Brain pericyte (primary cell): ENCODE results near the gene ARID1B.

Experiments
- DNase-seq: peaks from one replicate; pipeline ENCODE4 v3.0.0-alpha.2; 2012; ENCODE audit warnings: low read depth, low spot score

ARID1B gene

DNA sequence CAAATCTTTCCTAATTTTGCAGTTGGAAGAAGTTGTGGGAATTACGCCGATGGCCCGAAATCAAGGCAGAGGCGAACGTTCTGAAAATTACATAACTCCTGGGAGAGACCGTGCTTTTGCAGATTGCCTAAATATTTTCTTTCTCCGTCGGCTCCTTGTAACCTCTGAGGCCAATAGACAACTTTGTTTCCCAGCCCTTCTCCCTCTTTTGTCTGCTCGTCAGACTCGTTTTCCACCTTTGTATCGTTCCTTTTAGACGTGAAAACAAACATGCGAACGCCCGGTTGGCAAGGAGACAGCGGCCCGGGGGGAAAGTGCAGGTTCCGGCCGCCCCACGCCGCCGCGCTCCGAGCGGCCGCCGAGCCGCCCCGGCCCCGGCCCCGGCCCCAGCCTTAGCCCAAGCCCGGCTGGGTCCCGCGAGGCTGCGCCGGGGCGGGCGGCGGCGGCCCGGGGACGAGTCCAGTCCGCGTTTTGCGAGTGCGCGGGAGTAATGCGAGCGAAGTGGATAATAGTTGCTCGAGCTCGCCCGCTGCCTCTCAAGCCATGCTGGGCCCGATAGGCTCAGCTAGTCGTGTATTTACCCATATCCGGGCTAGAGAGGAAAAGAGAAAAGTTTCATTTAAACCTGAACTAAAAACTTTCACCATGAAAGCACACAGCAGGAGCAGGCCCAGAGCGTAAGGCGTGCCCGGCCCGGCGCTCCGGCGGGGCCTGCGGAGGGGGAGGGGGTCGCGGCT, at the start of gene ARID1B:
ARID1B (plus strand) TSS at position 539 of the 737 bp plus-strand sequence. CDS start 303 bp downstream, outside the sequence.
- DNase-seq = no peak

DNA sequence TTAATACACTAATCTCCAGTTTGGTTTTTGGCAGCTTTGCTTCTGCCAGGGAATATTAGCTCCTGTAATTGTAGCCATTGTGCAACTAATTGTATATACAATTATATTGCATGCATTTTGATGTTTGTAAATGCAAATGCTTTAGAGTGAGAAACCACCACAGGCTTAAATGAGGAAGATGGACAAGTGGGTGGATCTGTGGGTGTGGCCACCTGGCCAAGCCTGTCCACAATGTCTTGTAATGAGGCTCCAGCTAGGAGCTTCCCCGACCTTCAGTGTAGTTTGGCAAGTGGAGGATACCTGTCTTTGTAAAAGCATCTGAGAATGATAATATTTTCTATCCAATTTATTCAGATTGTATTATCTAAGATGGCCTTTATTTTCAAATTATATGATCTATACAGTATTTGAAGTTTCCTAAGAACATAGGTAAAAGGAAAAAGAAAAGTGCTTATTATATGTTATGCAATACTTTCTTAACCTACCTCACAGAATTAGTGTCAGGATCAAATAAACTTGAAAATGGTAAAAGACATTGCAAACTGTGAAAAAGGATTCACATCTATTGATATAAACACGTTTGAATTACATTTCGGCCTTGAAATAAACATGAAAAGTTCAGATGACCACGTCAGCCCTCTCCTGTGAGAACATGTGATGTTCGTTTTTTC, 49.3 kb upstream of the ARID1B start:
- no peak for DNase-seq

GRCh38 chr6:156729248-156729647, 47.9 kb upstream of the ARID1B start:
- DNase-seq = no peak

- no peak for DNase-seq
These were observed 45.8 kb upstream of the ARID1B start for GRCh38 chr6:156731396-156731795.

DNA sequence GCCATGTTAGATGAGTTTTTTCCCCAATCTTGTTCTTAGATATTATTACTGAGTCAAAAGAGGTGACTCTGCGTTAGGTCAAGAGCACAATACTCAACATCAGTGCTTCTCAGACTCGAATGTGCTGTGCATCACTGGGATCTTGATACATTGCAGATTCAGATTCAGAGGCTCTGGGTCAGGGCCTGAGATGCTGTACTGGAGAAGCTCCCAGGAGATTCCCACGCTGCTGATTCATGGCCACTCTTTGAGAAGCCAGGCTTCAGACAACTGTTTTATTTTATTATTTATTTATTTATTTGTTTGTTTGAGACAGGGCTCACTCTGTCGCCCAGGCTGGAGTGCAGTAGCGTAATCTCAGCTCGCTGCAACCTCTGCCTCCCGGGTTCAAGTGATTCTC, 41.4 kb upstream of the ARID1B start:
- DNase-seq = no peak

DNA sequence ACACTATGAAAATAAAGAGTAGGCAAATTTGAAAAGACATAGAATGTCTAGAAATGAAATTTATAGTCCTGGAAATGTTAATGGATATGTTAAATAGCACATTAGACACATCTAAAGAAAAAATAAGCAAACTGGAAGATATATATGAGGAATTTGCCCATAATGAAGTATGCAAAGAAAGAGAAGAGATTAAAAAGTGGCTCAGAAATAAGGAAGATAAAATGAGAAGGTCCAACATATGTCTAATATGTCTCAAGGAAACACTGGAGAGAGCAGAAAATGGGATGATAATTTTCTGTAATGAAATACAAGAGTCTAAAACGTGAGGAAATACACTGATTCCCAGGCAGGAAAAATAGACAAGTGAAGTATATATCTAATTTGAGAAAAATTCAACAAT, 36.6 kb upstream of the ARID1B start:
- no peak for DNase-seq

GRCh38 chr6:156741287-156742073, 35.7 kb upstream of the ARID1B start:
- no peak for DNase-seq

DNA sequence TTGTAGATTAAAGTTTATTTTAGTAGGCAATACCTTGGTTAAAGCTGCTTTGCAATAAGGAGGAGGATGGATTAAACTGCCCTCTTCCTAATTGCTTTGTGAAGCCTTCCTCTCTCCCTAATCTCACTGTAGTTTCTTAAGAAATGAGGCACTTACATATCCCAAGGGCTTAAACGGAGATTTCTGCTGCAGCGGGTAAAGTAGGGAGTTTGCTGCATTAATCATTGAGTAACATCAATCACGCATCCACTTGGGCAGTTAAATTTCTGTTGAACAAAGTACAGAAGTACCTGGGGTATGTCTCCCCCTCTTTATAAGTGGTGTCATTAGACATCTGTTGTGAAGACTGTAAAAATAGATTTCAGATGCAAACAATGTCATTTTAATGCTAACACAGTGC, 29.5 kb upstream of the ARID1B start:
- DNase-seq = no peak

DNA sequence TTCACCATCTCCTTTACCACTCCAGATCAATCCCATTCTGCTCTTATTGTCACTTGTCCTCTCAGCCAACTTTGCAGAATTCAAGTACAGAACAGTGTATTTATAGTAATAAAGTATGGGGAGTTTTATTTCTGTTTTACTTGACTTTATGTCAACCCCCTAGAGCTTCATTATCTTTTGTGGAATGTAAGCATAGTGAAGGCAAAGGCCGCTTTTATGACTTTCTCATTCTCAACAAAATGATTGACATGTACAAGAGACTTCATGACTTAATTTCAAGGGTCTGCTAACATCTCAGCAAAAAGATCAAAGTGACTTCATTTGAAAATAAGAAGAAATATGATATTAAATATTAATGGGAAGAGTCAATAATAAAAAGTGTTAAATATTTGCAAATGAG, 28.7 kb upstream of the ARID1B start:
- DNase-seq = no peak

GRCh38 chr6:156752666-156753301, 24.4 kb upstream of the ARID1B start:
- no peak for DNase-seq

DNA sequence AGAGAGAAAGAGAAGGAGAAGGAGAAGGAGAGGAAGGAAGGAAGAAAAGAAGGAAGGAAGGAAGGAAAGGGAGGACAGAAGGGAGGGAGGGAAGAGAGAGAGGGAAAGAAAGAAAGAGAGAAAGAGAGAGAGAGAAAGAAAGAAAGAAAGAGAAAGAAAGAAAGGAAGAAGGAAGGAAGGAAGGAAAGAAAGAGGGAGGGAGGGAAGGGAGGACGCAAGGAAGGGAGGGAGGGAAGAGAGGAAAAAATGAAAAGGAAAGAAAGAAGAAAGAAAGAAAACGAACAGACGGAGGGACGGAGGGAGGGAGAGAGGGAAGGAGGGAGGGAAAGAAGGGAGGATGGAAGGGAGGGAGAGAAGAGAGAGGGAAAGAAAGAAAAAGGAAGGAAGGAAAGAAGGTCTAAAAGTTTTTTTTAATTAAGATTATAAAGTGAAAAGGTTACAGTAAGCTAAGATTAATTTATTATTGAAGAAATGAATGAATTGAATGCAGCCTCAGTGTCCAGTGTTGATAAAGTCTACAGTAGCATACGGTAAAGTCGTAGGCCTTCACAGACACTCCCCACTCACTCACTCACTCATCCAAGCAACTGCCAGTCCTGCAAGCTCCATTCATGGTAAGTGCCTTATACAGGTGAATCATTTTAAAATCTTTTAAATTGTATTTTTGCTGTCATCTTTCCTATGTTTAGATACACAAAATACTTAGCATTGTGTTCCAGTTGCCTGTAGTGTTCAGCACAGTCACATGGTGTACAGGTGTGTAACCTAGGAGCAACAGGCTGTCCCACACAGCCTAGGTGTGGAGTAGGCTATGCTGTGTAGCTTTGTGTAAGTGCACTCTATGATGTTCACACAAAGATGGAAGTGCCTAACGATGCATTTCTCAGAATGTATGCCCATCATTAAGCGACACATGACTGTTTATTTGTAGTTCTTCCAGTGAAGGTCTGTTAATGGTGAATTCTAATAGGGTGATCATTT, 20.3 kb upstream of the ARID1B start:
- no peak for DNase-seq

DNA sequence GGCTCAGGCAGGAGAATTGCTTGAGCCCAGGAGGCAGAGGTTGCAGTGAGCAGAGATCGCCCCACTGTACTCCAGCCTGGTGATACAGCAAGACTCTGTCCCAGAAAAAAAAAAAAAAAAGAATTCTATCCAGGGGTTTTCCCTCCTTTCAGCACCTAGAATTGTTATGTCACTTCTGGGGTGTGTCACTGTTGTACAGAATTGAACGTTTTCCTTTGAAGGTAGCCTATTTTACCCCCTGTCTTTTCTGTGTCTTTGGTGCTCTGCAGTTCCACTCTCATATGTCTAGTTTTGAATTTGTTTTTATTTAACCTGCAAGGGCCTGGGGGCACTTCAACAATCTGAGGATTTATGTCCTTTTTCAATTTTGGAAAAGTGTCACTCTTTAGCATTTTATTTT, 19.3 kb upstream of the ARID1B start:
- DNase-seq = no peak

DNA sequence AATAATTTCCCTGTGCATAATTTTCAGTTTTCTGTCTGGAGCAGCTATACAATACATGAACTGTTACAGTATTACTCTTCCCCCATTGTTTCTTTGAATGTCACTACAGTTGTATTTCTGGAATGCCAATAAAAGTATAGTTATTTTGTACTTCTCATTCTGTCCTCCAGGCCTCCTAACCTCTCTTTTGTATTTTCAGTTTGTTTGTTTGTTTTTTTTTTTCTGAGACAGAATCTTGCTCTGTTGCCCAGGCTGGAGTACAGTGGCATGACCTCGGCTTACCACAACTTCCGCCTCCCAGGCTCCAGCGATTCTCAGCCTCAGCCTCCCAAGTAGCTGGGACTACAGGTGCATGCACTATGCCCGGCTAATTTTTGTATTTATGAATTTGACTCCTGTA, 16.8 kb upstream of the ARID1B start:
- no peak for DNase-seq

DNA sequence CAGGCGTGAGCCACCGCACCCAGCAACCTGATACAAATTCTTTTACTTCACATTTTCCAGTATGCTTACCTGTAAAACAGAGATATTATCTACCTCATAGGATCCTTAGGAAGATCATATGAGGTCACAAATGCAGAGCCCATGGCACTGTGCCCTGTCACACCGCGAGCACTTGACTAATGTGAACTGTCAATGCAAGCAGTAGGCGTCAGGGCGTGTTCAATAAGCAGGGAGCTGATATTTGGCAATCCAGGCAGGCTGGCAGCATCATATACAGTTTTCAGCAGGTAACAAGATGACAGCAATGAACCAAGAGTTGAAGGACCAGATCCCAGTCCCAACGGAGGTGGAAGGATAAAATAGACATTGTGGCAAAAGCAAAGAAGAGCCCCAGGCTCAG, 14.6 kb upstream of the ARID1B start:
- no peak for DNase-seq

GRCh38 chr6:156765117-156765516, 12.1 kb upstream of the ARID1B start:
- DNase-seq = no peak

- no peak for DNase-seq
These were observed 9.3 kb upstream of the ARID1B start for GRCh38 chr6:156767603-156768467.

DNA sequence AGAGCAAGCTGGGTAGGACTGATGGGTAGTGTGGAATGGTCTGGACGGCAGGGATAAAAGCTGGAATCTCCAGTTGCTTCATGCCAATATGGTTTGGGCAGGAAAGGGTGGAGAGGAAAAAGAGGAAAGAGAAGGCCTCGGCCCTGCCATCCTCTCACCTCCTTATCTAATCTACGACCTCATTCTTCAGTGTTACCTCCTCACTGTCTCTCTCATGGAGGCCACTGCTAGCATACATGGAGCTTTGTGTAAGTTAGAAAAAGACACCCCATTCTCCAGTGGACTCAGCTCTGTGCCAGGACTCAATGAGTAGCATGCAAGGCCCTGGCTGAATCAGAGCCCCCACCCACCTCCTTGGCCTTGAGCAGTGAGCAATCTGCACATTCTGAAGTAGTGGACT, 6.1 kb upstream of the ARID1B start:
- no peak for DNase-seq

DNA sequence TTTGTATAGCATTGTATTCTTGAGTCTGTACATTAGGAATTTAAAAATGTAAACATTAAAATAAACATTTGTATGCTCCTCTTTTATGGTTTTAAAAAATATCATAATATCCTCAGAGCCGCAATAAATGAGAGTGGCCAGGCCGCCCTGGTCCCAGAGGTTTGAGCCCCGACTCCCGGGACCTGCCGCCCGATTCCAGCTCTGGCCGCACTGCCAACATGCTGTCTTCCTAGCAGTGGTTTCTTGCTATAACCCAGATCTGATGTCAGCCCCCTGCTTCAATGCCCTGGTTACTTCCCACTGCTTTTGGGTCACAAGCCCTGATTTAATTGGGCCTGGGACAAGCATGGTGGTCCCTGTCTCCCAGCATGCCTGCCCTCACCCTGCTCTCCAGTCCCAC, 5.4 kb upstream of the ARID1B start:
- no peak for DNase-seq

- DNase-seq = no peak
These were observed 3.7 kb upstream of the ARID1B start for GRCh38 chr6:156773476-156773875.
